PFSK-1 (cell line): ENCODE data around the gene RRP8.

Experiments
- FOXP2 ChIP-seq: optimal IDR thresholded peaks from 2 replicates; pipeline ENCODE3; 2011; ENCODE audit warnings: borderline replicate concordance, control low read depth, inconsistent platforms; ENCODE audit not compliant: insufficient read depth; ENCODE audit errors: extremely low read length, extremely low read depth
- POLR2AphosphoS5 ChIP-seq: IDR thresholded peaks from 2 replicates; pipeline ENCODE4 v1.6.1; 2012; ENCODE audit warnings: low read depth, mild to moderate bottlenecking, control low read depth, low read length, moderate library complexity
- REST ChIP-seq, 2 experiments: IDR thresholded peaks; 2 replicates each; pipeline versions ENCODE4 v1.6.1 to v1.8.0; 2011 to 2012; ENCODE audit warnings: low read depth in 2 of 2, low read length in 2 of 2, control low read depth in 1 of 2, inconsistent platforms in 1 of 2, mild to moderate bottlenecking in 1 of 2, moderate library complexity in 1 of 2; ENCODE audit not compliant: insufficient read depth in 1 of 2
- SIN3A ChIP-seq: IDR thresholded peaks from 2 replicates; pipeline ENCODE4 v1.6.1; 2012; ENCODE audit warnings: mild to moderate bottlenecking, low read length, moderate library complexity, borderline replicate concordance; ENCODE audit not compliant: insufficient read depth
- TAF1 ChIP-seq: IDR thresholded peaks from 2 replicates; pipeline ENCODE4 v1.6.1; 2012; ENCODE audit warnings: low read length, control low read depth, borderline replicate concordance; ENCODE audit not compliant: insufficient read depth

Gene RRP8

GRCh38 chr11:6579681-6580080 lies 23.7 kb downstream of the RRP8 start:
- TF ChIP-seq SIN3A, result no peak

DNA sequence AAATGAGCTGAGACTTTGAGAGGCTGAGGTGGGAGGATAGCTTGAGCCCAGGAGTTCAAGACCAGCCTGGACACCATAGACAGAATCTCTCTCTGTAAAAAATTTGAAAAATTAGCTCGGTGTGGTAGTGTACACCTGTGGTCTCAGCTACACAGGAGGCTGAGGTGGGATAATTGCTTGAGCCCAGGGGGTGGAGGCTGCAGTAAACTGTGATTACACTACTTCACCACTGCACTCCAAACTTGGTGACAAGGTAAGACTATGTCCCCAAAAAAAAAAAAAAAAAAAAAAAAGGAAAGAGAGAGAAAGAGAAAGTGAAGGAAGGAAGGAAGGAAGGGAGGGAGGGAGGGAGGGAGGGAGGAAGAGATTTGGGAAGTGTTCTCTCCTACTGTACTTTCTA lies 25.3 kb downstream of the RRP8 start:
- TF ChIP-seq TAF1 (no peak), SIN3A (no peak), REST (IDR thresholded peaks at IDR 0.05; ENCODE audit: insufficient read depth in 1 of 2, low read depth in 2 of 2, low read length in 2 of 2) (no peak), POLR2AphosphoS5 (no peak), FOXP2 (no peak)

GRCh38 chr11:6576471-6577373 lies 26.7 kb downstream of the RRP8 start:
- no peak for TF ChIP-seq SIN3A
- no peak for TF ChIP-seq FOXP2
- TF ChIP-seq REST (IDR thresholded peaks at IDR 0.05; ENCODE audit: insufficient read depth in 1 of 2, low read depth in 2 of 2, low read length in 2 of 2), result no peak
- no peak for TF ChIP-seq TAF1
- no peak for TF ChIP-seq POLR2AphosphoS5

- TF ChIP-seq REST (IDR thresholded peaks at IDR 0.05; ENCODE audit: insufficient read depth in 1 of 2, low read depth in 2 of 2, low read length in 2 of 2), result no peak
- no peak for TF ChIP-seq POLR2AphosphoS5
- no peak for TF ChIP-seq FOXP2
- TF ChIP-seq TAF1, result no peak
- TF ChIP-seq SIN3A, result no peak
Measured at GRCh38 chr11:6574816-6575715, 28.4 kb downstream of the RRP8 start.

GRCh38 chr11:6572215-6572614 lies 31.2 kb downstream of the RRP8 start:
- TF ChIP-seq FOXP2 (no peak), TAF1 (no peak), SIN3A (no peak), POLR2AphosphoS5 (no peak), REST (IDR thresholded peaks at IDR 0.05; ENCODE audit: insufficient read depth in 1 of 2, low read depth in 2 of 2, low read length in 2 of 2) (no peak)
